WTC11 (cell line): ENCODE results near the gene VAC14. TPM values are rescaled to one million over a fixed set of nuclear protein-coding genes. Genes with fewer than 3 reads are reported as not detected.

Experiments
- AR ChIP-seq: fragments of 250-450 bp; sonication (Bioruptor Pico); IDR thresholded peaks from 2 replicates; pipeline ENCODE4 v1.9.0; 2021; ENCODE audit warnings: mild to moderate bottlenecking
- CREB1 ChIP-seq: sonication (generic); formaldehyde crosslinking; IDR thresholded peaks from 2 replicates; pipeline ENCODE4 v1.8.0; 2023; ENCODE audit warnings: mild to moderate bottlenecking, missing genetic modification reagents
- CREM ChIP-seq: sonication (generic); formaldehyde crosslinking; IDR thresholded peaks from 2 replicates; pipeline ENCODE4 v1.8.1; 2022; ENCODE audit warnings: mild to moderate bottlenecking, missing genetic modification reagents, moderate library complexity
- JUN ChIP-seq: sonication (generic); formaldehyde crosslinking; IDR thresholded peaks from 2 replicates; pipeline ENCODE4 v1.8.0; 2023; ENCODE audit warnings: mild to moderate bottlenecking, missing genetic modification reagents
- MYBL2 ChIP-seq: sonication (generic); formaldehyde crosslinking; IDR thresholded peaks from 2 replicates; pipeline ENCODE4 v1.8.1; 2023; ENCODE audit warnings: mild to moderate bottlenecking, moderate library complexity, missing genetic modification reagents
- PRDM15 ChIP-seq: sonication (generic); formaldehyde crosslinking; IDR thresholded peaks from 2 replicates; pipeline ENCODE4 v1.8.0; 2022; ENCODE audit warnings: missing genetic modification reagents
- TCF7 ChIP-seq: sonication (generic); formaldehyde crosslinking; IDR thresholded peaks from 2 replicates; pipeline ENCODE4 v1.8.0; 2022; ENCODE audit warnings: mild to moderate bottlenecking, low read depth, missing genetic modification reagents, moderate library complexity
- ZNF416 ChIP-seq: fragments of 250-450 bp; sonication (Bioruptor Pico); IDR thresholded peaks from 2 replicates; pipeline ENCODE4 v1.9.0; 2021; ENCODE audit warnings: mild to moderate bottlenecking, inconsistent platforms
- total RNA-seq: library from RNA; stranded (reverse); gene quantifications from 3 replicates; pipeline ENCODE4 v1.2.3, GENCODE V29; 2021
- TF ChIP-seq, protein P1 (sequence below): fragments of 250-450 bp; sonication (Bioruptor Pico); IDR thresholded peaks from 2 replicates; pipeline ENCODE4 v1.9.0; 2021; ENCODE audit warnings: mild to moderate bottlenecking, borderline replicate concordance
- TF ChIP-seq, protein P2 (sequence below): sonication (generic); formaldehyde crosslinking; IDR thresholded peaks from 2 replicates; pipeline ENCODE4 v1.8.1; 2023; ENCODE audit warnings: mild to moderate bottlenecking, missing genetic modification reagents, borderline replicate concordance
- TF ChIP-seq, protein P3 (sequence below): sonication (generic); formaldehyde crosslinking; IDR thresholded peaks from 2 replicates; pipeline ENCODE4 v1.8.0; 2023; ENCODE audit warnings: mild to moderate bottlenecking, missing genetic modification reagents

VAC14 gene
- total RNA-seq, 1 experiment from 2014 or later, result 60.1 TPM

- TF ChIP-seq, protein P1, sequence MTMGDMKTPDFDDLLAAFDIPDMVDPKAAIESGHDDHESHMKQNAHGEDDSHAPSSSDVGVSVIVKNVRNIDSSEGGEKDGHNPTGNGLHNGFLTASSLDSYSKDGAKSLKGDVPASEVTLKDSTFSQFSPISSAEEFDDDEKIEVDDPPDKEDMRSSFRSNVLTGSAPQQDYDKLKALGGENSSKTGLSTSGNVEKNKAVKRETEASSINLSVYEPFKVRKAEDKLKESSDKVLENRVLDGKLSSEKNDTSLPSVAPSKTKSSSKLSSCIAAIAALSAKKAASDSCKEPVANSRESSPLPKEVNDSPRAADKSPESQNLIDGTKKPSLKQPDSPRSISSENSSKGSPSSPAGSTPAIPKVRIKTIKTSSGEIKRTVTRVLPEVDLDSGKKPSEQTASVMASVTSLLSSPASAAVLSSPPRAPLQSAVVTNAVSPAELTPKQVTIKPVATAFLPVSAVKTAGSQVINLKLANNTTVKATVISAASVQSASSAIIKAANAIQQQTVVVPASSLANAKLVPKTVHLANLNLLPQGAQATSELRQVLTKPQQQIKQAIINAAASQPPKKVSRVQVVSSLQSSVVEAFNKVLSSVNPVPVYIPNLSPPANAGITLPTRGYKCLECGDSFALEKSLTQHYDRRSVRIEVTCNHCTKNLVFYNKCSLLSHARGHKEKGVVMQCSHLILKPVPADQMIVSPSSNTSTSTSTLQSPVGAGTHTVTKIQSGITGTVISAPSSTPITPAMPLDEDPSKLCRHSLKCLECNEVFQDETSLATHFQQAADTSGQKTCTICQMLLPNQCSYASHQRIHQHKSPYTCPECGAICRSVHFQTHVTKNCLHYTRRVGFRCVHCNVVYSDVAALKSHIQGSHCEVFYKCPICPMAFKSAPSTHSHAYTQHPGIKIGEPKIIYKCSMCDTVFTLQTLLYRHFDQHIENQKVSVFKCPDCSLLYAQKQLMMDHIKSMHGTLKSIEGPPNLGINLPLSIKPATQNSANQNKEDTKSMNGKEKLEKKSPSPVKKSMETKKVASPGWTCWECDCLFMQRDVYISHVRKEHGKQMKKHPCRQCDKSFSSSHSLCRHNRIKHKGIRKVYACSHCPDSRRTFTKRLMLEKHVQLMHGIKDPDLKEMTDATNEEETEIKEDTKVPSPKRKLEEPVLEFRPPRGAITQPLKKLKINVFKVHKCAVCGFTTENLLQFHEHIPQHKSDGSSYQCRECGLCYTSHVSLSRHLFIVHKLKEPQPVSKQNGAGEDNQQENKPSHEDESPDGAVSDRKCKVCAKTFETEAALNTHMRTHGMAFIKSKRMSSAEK (CRISPR knock-in tag), result no peak
- TF ChIP-seq, protein P2, sequence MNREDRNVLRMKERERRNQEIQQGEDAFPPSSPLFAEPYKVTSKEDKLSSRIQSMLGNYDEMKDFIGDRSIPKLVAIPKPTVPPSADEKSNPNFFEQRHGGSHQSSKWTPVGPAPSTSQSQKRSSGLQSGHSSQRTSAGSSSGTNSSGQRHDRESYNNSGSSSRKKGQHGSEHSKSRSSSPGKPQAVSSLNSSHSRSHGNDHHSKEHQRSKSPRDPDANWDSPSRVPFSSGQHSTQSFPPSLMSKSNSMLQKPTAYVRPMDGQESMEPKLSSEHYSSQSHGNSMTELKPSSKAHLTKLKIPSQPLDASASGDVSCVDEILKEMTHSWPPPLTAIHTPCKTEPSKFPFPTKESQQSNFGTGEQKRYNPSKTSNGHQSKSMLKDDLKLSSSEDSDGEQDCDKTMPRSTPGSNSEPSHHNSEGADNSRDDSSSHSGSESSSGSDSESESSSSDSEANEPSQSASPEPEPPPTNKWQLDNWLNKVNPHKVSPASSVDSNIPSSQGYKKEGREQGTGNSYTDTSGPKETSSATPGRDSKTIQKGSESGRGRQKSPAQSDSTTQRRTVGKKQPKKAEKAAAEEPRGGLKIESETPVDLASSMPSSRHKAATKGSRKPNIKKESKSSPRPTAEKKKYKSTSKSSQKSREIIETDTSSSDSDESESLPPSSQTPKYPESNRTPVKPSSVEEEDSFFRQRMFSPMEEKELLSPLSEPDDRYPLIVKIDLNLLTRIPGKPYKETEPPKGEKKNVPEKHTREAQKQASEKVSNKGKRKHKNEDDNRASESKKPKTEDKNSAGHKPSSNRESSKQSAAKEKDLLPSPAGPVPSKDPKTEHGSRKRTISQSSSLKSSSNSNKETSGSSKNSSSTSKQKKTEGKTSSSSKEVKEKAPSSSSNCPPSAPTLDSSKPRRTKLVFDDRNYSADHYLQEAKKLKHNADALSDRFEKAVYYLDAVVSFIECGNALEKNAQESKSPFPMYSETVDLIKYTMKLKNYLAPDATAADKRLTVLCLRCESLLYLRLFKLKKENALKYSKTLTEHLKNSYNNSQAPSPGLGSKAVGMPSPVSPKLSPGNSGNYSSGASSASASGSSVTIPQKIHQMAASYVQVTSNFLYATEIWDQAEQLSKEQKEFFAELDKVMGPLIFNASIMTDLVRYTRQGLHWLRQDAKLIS, result no peak
- no peak for TF ChIP-seq PRDM15 (CRISPR knock-in tag)
- TF ChIP-seq CREB1 (CRISPR knock-in tag), result no peak
- no peak for TF ChIP-seq TCF7 (CRISPR knock-in tag)
- no peak for TF ChIP-seq AR (CRISPR knock-in tag)
- TF ChIP-seq MYBL2 (CRISPR knock-in tag), result no peak
- TF ChIP-seq CREM, result no peak
- TF ChIP-seq JUN (CRISPR knock-in tag), result no peak
- TF ChIP-seq, protein P3, sequence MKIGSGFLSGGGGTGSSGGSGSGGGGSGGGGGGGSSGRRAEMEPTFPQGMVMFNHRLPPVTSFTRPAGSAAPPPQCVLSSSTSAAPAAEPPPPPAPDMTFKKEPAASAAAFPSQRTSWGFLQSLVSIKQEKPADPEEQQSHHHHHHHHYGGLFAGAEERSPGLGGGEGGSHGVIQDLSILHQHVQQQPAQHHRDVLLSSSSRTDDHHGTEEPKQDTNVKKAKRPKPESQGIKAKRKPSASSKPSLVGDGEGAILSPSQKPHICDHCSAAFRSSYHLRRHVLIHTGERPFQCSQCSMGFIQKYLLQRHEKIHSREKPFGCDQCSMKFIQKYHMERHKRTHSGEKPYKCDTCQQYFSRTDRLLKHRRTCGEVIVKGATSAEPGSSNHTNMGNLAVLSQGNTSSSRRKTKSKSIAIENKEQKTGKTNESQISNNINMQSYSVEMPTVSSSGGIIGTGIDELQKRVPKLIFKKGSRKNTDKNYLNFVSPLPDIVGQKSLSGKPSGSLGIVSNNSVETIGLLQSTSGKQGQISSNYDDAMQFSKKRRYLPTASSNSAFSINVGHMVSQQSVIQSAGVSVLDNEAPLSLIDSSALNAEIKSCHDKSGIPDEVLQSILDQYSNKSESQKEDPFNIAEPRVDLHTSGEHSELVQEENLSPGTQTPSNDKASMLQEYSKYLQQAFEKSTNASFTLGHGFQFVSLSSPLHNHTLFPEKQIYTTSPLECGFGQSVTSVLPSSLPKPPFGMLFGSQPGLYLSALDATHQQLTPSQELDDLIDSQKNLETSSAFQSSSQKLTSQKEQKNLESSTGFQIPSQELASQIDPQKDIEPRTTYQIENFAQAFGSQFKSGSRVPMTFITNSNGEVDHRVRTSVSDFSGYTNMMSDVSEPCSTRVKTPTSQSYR (CRISPR knock-in tag), result no peak
- TF ChIP-seq ZNF416 (CRISPR knock-in tag), result no peak
These were observed 91.5 kb downstream of the VAC14 start (continued) for GRCh38 chr16:70709457-70709856.
